HT-29 (cell line): Measurements from ENCODE around the gene UBE2M. TPM values are rescaled to one million over a fixed set of nuclear protein-coding genes. Genes with fewer than 3 reads are reported as not detected.
"Not testable (repeated sequence)": the region's sequence is repeated elsewhere in the genome, so short reads cannot be mapped to it uniquely, and the experiment has no call there.

Source experiments
- DNase-seq: peaks from one replicate; pipeline ENCODE4 v3.0.0-alpha.2; 2015; ENCODE audit warnings: low spot score
- total RNA-seq: library from RNA; depleted of rRNA; stranded (reverse); fragments of >200 nt; shearing (Covaris generic); gene quantifications from 2 replicates; pipeline ENCODE4 v1.2.3, GENCODE V29; 2014; rRNA removed

The UBE2M gene
- 201 and 242 TPM in 2 replicates for total RNA-seq

DNA sequence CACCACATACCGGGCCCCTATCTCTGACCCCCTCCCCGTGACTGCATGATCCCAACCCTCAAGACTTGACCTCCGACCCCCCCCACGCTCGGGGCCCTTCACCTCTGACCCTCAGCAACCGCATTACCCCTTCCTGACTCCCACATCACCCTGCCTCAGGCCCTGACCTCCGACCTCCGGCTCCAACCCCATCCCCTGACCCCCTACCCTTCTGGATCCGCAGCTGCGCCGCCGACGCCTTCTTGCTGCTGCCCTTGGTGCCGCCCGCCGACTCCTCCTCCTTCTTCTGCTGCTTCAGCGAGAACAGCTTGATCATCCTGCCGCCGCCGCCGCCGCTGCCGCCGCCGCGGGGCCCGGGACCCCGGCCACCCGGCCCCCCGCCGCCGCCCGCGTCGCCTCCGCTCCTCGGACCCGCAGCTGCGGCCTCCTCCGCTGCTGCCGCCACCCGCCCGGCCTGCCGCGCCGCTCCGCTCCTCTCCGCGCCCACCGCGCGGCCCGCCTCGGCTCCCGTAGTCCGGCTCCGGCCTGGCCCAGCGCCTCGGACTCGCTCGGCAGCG, at the start of gene UBE2M:
TSS of gene UBE2M (minus strand) at position 546 of the 557 bp plus-strand sequence. CDS start at position 316, 230 bp downstream.
- DNase-seq, result no peak

DNA sequence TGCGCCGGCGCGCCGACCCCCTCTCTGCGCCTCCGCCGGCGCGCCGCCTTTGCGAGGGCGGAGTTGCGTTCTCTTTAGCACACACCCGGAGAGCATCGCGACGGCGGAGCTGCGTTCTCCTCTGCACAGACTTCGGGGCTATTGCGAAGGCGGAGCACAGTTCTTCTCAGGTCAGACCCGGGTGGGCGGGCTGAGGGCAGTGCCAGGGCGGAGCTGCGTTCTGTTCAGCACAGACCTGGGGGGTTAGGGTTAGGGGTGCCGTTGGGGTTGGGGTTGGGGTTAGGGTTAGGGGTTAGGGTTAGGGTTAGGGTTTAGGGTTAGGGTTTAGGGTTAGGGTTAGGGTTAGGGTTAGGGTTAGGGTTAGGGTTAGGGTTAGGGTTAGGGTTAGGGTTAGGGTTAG, 48.8 kb upstream of the UBE2M start:
- not testable (repeated sequence) for DNase-seq

DNA sequence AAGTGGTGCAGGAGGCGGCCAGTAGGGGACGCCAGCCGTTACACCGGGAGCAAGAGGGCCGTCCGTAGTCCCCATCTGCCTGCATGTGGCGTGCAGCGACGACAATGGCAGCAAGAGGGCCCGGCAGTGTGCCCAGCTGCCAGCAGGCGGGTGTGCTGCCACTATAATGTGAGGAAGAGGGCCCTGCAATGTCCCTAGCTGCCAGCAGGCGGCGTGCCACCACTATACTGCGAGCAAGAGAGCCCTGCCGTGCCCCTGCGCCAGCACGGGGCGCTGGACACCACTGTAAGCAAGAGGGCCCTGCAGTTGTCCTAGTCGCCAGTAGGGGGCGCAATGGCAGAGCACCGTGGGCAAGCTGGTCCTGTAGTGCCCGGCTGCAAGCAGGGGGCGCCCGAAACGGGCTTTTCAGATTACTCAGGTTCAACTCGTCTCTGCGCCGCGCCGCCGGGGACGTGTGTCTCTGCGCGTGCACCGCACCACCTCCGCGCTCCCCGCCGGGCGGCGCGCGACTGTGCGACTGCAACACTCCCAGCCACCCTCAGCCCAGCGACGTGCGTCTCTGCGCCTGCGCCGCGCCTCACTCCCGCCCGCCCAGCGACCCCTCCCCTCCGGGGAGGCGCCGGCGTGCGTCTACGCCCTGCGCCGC, 48.0 kb upstream of the UBE2M start:
- DNase-seq, result not testable (repeated sequence)

DNA sequence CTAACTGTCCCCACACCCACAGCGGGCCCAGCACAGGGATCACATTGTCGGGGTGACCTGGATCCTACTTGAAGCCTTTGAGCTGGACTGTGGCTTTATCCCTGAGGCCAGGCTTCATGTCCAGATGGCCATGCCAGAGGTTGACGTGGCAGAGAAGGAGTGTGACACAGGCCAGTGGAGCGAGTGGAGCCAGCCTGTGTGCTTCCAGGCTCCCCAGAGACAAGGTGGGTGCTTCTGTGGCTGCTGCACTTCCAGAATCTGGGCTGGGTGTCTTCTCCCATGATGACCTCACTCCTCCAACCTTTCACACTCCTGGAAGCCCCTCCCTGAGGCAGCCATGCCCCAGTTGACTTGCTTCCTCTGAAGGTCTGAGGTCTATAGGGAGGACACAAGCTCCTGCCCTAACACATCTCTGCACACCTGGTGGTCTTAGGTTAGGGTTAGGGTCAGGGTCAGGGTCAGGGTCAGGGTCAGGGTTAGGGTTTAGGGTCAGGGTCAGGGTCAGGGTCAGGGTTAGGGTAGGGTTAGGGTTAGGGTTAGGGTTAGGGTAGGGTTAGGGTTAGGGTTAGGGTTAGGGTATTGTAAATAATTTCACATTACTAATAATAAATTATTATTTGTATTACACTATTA, 27.8 kb upstream of the UBE2M start:
- DNase-seq, result peak; percentile 0

DNA sequence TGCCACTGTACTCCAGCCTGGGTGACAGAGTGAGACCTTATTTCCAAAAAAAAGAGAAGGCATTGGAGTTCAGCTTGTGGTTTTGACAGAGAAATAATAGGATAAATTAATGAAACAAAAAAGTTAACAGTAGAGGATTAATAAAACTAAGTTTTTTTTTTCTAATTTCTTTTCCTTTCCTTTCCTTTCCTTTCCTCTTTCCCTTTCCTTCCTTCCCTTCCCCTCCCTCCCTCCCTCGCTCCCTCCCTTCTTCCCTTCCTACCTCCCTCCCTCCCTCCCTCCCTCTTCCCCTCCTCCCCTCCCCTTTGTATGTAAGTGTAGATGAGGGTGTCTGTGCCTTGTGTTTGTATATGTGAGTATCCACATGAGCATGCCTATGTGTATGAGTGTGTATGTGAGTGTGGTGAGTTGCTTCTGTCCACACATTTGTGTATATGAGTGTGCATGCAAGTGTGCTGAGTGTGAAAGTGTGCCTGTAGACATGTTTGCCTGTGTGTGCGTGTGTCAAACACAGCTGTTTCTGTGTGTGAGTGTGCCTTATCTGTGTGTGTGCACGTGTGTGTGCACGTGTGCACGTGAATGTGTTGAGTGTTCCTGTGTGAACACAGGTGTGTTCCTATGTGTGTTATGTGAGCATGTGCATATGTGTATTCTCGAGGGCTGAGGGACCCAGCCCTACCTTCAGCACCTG, 27.2 kb upstream of the UBE2M start:
- DNase-seq, result no peak

DNA sequence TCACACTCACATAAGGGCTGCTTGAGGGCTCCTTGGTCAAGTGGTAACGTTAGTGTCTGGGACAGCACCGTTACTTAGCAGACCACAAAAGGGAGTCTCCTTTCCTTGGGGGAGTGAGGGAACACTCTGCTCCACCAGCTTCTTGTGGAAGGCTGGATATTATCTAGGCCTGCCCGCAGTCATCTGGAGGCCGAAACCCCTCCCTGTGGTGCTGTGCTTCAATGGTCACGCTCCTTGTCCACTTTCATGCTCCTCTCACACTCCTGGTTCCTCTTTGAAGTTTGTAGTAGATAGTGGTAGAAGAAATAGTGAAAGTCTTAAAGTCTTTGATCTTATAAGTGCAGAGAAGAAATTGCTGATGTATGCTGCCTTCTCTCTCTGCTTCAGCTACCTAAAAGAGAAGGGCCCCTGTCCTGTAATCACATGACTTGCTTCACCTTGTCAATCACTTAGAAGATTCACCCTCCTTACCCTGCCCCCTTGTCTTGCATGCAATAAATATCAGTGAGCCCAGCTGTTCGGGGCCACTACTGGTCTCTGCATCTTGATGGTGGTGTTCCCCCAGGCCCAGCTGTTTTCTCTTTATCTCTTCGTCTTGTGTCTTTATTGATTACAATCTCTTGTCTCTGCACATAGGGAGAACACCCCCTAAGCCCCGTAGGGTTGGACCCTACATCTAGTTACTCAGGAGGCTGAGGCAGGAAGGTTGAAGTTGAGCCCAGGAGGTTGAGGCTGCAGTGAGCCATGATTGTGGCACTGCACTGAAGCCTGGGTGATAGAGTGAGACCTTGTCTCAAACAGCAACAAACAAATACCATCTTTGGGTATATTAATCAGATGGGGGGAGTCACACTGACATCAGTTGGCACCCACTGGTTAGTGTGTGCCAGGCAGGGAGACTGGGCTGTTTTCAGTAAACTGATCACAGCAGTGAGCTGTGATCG, 26.4 kb upstream of the UBE2M start:
- no peak for DNase-seq

DNA sequence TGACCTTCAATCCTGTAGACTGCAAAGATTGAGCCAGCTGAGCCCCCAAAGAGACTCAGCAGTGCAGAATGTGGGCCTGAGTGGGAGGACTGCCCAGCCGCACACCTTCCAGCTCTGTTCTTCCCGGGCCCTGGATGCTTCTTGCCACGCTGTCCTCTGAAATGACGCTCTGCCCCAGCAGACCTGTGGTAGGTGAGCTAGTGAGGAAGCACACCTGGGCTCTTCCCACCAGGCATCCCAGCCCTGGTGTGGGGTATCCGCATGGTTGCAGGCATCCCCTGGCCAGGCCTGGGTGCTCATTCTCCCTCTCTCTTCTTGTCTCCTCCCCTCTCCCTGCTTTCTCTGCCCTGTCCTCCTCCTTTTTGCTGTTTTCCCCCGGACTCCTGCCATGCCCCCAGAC, 24.6 kb upstream of the UBE2M start:
- DNase-seq, result no peak

DNA sequence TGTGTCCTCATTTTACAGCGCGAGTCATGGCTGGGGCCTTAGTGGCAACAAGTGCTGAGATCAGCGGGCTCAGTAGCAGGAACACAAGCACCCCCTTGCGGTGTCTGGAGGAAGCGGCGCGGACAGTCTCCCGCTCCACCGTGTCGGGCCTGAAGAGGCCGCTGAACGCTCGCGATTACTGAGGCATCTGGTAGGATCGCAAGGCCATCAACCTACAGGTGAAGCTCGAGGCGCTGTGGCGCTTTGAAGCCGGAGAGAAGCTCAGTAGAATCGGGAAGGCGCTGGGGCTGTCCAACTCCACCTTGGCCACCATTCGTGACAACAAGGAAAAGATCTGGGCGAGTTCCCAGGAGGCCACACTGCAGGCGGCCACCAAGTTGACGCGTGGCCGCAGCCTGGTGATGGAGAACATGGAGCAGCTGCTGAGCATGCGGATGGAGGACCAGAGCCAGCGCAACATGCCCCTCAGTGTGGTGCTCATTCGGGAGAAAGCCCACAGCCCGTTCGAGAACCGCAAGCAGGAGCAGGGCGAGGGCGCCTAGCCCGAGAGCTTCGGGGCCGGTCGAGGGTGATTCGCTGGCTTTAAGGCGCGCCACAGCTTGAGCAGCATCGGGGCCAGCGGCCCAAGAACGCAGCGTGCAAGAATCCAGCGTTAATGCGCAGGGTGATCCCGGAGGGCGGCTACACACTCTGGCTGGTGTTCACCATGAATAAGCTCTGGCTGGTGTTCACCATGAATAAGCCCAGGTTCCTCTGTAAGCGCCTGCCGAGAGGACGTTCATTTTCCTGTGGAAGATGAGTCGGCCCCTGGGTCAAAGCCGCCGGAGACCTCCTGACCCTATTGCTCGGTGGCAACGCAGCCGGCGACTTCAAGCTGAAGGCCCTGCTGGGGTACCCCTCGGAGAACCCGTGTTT, 23.1 kb upstream of the UBE2M start:
- peak; percentile 3 for DNase-seq

DNA sequence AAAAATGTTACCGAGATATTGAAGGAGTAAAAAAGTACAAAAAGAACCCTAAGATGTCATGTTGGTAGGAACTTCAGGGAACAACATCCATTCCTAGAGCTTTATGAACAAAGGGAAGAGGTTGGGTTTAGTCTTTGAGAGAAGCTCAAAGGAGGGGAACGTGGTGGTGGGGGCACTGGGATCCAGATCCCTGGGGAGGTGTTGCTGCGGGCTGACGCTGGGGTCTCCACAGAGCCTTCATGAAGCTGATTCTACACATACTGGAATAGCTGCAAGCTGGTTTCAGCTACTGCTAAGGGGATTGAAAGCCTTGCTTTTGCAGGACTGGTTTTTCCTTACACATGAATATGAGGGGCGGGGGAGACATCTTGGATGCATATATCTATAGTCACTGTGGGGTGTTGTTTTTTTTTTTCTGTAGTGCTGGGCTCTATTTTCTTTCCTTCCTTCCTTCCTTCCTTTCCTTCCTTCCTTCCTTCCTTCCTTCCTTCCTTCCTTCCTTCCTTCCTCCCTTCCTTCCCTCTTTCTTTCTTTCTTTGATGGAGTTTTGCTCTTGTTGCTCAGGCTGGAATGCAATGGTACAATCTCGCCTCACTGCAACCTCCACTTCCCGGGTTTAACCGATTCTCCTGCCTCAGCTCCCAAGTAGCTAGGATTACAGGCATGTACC, 21.2 kb upstream of the UBE2M start:
- DNase-seq, result peak; percentile 0

DNA sequence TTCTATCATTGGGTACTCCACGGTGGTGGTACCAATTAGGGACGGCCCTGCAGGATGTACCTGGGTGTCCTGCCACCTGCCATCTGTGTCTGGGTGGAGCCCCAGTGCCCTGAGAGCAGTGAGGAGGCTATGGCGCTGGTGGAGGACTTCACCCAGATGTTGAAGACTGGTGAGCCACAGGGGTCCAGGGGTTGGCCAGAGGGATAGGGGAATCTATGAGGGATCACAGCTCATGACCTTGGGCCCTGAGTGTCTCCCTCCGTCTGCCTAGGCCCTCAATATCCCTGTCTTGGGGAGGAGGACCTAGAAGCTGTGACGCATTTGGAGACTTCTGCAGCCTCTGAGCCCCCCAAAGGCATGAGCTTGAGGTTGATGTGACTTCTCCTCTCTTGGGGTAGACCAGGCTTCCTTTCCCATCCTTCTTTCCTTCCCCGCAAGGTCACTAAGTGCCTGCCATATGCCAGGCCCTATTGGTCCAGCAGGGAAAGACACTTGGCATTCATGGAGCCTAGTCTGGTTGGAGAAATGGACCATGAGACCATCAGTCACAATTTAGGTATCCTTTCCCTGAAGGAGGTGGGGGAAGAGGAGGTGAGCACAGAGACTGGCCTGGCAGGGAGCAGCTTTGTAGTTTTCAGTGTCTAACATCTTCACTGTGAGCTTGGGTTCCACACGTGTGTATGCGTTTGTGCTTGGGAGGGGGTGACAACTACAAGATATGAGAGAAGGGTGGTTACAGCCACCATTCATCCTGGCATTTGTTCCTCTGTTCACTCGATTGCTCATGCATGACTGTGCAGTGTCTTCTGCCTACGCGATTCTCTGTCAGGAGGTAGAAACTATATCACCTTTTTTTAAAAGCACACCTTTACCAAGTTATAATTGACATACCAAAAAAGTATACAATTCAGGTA, 19.9 kb upstream of the UBE2M start:
- peak; percentile 0 for DNase-seq

DNA sequence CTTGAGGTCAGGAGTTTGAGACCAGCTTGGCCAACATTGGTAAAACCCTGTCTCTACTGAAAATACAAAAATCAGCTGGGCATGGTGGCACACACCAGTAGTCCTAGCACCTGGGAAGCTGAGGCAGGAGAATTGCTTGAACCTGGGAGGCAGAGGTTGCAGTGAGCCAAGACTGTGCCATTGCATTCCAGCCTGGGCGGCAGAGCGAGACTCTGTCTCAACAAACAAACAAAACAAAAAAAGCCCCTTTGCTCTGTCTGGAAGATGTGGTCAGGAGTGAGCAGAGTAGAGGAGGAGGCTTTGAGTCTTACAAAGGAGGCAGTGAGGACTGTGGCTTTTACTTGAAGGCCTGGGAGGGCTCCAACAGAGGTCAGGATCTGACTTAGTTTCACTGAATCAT, 19.2 kb upstream of the UBE2M start:
- not testable (repeated sequence) for DNase-seq

DNA sequence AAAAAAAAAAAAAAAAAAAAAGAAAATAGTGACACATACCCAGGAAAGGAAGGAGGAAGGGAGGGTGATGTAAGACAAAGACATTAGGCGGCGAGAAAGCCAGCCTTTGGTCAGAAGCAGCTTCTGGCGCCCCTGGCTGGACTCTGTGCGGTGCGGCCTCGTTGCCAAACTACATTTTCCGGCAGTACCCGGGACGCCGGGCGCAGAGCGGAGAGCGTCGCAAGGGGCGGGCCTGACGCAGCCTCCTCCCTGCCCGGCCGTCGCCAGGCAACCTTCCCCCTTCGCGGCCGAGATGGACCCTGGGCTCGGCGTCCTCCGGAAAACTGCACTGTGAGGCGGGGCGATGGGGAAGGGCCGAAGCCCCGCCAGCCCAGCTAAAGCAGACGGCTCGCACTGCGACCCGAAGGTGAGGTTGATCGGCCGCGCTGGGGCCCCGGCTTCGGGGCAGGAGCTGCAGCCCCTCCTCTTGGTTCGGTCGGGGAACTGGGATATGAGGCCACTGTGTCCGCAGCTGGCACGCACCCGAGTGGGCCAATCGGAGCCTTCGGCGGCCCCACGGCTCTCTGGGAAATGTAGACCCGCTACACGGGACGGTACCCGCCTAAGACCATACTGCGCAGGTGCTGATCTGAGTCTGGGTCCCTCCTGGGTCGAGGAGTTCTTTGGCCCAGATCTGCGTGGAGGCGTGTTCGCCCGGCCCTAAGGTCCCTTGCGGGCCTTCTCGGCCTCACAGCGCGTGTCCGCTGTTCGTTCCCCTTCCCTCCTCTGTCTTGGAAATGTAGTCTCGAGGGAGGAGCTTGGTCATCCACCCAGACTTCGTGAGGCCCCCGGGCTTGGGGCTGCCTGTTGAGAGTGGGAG, 17.0 kb upstream of the UBE2M start:
- DNase-seq, result peak; percentile 98

DNA sequence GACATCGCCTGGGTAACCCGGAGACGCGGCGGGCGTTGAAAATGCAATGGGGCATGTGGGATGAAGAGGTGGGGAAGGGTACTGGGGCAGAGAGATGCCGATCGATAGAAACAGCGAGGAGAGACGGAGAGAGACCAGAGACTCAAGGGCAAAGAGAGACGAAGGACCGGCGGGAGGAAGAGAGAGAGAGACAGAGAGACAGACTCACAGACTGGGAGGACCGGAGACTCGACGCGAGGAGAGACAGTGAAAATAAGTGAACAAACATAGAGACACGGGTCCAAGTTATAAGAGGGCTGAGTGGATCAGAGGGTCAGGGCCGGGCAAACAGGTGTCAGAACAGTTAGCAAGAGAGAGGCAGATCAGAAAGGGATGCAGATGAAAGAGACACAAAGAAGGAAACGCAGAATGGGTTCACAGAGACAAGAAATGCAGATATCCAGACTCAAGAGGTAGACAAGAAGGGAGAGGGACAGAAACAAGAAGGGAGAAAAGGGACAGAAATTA, 15.3 kb upstream of the UBE2M start:
- no peak for DNase-seq

DNA sequence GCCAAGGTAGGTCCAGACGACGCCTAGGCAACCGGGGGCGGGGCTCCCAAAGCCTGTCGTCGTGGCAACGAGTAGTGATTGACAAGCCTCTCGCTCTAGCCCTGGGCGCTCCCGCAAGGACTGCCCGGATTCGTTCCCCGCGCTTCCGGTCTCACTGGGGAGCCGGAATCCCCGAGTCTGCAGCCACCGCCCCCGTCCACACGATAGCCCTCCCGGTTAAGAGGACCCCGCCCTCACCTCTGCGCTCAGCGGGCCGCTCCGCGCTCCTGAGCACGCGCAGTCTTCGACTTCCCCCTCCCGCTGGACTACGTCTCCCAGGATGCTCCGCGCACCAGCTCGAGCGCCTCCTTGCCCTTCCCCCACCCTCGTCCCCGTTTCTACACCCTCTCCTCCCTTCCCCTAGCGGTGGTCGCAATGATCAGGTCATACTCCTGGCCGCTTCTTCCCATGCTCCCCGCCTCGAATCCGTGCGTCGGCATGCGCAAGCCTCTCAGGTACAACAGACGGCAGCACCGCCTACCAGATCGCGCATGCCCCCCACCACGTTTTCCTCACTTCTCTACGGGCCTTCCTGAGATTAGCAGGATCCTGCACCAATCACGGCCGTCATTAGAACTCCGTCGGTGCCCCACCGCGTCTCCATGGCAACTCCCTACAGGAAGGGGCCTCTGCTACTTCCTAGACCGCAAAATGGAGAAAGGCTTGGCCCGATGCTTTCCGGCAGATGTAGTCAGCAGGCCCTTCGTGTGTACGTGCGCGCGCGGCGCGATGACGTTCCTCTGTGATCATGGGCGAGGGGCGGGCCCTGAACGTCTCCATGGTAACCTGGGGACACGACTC, 14.6 kb upstream of the UBE2M start, which contains the start of gene MZF1:
TSS of gene MZF1 (minus strand) at position 518 of the 840 bp plus-strand sequence. CDS start 1,946 bp downstream, outside the sequence.
- DNase-seq, result peak; percentile 100

DNA sequence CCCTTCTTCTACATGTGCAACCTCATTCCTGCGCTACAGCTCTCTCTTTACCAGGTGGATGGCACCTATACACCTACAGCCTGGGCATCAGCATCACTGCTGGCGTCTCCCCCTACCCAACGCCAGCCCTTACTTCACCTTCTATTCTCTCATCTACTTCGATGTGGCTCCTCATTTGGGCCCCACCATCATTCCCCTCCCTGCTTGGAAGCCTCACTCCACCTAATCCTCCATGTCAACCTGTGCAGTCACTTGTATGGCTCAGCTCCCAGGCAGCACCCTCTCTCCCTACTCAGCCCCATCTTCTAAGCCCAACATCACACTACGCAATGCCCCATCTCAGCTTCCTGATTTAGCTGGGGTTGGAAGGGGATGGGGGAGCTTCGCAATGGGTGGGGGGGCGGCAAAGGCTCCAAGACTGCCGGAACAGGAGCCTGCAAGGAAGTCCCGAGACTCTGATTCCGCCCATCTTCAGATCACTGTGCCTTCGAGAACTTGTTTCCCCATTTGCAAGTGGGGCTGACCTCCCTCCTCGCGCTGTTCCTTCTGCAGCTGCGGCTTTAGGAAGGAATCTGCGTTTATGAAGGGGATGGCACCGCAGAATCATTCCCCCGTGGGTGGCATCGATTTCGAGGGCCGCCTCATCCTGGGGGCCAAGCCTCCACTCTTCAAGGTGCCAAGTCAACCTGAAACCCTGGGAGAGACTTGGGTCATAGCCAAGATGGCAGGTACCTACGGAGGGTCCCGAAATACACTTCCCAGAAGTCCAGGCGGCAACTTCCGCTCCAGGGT, 13.8 kb upstream of the UBE2M start:
- no peak for DNase-seq

DNA sequence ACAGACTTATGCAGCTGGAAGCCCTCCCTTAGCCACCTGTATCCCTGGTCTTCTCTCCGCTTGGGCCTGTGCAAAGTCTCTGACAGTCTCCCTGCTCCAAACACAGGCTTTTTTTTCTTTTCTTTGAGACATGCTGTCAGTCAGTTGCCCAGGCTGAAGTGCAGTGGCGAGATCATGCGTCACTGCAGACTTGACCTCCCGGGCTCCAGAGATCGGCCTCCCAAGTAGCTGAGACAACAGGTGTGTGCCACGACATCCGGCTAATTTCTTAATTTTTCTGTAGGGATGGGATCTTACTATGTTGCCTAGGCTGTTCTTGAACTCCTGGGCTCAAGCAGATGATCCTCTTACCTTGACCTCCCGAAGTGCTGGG, 13.2 kb upstream of the UBE2M start:
- DNase-seq, result no peak
